ENCODE measurements around the gene DGKD.

DNA sequence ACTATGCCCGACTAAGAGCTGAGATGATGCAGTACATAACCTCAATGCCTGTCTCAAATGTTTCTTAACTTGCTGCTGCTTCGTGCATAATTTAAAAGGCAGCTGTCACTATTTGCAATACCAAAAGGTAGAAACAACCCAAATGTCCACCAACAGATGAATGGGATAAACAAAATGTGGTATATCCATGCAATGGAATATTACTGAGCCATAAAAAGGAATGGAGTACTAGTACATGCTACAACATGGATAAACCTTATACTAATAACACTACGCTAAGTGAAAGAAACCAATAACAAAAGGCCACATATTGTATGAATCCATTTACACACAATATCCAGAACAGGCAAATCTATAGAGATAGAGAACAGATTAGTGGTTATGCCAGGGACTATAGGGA, 13.0 kb upstream of the DGKD start:
- TF ChIP-seq SIX5 (IDR thresholded peaks at IDR 0.05; ENCODE audit: low read depth, low read length, severe bottlenecking) (no peak), USF2 (IDR thresholded peaks at IDR 0.05; ENCODE audit: borderline replicate concordance, low read depth, low read length) (no peak), EP300 (IDR thresholded peaks at IDR 0.05; ENCODE audit: borderline replicate concordance in 1 of 2, control insufficient read depth in 1 of 2, low read depth in 2 of 2, low read length in 2 of 2) (no peak), ZNF274 (IDR thresholded peaks at IDR 0.05; ENCODE audit: insufficient read depth, insufficient read length) (no peak), FOS (IDR thresholded peaks at IDR 0.05; ENCODE audit: borderline replicate concordance, extremely low read depth, insufficient read length) (no peak), EZH2 (IDR thresholded peaks at IDR 0.05; ENCODE audit: borderline replicate concordance, control insufficient read depth, low read depth, low read length) (no peak), POLR2A (IDR thresholded peaks at IDR 0.05; ENCODE audit: low read depth, low read length) (no peak)
- TF ChIP-seq, protein P1, sequence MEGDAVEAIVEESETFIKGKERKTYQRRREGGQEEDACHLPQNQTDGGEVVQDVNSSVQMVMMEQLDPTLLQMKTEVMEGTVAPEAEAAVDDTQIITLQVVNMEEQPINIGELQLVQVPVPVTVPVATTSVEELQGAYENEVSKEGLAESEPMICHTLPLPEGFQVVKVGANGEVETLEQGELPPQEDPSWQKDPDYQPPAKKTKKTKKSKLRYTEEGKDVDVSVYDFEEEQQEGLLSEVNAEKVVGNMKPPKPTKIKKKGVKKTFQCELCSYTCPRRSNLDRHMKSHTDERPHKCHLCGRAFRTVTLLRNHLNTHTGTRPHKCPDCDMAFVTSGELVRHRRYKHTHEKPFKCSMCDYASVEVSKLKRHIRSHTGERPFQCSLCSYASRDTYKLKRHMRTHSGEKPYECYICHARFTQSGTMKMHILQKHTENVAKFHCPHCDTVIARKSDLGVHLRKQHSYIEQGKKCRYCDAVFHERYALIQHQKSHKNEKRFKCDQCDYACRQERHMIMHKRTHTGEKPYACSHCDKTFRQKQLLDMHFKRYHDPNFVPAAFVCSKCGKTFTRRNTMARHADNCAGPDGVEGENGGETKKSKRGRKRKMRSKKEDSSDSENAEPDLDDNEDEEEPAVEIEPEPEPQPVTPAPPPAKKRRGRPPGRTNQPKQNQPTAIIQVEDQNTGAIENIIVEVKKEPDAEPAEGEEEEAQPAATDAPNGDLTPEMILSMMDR (IDR thresholded peaks at IDR 0.05 in 2 of 3, conservative IDR thresholded peaks at IDR 0.05 in 1 of 3; ENCODE audit: control insufficient read depth in 2 of 3, extremely low read depth in 1 of 3, insufficient read depth in 1 of 3, low read depth in 3 of 3, low read length in 3 of 3), result no peak
- TF ChIP-seq, protein P2, sequence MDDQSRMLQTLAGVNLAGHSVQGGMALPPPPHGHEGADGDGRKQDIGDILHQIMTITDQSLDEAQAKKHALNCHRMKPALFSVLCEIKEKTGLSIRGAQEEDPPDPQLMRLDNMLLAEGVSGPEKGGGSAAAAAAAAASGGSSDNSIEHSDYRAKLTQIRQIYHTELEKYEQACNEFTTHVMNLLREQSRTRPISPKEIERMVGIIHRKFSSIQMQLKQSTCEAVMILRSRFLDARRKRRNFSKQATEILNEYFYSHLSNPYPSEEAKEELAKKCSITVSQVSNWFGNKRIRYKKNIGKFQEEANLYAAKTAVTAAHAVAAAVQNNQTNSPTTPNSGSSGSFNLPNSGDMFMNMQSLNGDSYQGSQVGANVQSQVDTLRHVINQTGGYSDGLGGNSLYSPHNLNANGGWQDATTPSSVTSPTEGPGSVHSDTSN (IDR thresholded peaks at IDR 0.05; ENCODE audit: insufficient replicate concordance, low read depth, low read length), result no peak
- TF ChIP-seq, protein P3, sequence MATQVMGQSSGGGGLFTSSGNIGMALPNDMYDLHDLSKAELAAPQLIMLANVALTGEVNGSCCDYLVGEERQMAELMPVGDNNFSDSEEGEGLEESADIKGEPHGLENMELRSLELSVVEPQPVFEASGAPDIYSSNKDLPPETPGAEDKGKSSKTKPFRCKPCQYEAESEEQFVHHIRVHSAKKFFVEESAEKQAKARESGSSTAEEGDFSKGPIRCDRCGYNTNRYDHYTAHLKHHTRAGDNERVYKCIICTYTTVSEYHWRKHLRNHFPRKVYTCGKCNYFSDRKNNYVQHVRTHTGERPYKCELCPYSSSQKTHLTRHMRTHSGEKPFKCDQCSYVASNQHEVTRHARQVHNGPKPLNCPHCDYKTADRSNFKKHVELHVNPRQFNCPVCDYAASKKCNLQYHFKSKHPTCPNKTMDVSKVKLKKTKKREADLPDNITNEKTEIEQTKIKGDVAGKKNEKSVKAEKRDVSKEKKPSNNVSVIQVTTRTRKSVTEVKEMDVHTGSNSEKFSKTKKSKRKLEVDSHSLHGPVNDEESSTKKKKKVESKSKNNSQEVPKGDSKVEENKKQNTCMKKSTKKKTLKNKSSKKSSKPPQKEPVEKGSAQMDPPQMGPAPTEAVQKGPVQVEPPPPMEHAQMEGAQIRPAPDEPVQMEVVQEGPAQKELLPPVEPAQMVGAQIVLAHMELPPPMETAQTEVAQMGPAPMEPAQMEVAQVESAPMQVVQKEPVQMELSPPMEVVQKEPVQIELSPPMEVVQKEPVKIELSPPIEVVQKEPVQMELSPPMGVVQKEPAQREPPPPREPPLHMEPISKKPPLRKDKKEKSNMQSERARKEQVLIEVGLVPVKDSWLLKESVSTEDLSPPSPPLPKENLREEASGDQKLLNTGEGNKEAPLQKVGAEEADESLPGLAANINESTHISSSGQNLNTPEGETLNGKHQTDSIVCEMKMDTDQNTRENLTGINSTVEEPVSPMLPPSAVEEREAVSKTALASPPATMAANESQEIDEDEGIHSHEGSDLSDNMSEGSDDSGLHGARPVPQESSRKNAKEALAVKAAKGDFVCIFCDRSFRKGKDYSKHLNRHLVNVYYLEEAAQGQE (IDR thresholded peaks at IDR 0.05; ENCODE audit: low read depth, low read length), result no peak
- TF ChIP-seq, protein P4, sequence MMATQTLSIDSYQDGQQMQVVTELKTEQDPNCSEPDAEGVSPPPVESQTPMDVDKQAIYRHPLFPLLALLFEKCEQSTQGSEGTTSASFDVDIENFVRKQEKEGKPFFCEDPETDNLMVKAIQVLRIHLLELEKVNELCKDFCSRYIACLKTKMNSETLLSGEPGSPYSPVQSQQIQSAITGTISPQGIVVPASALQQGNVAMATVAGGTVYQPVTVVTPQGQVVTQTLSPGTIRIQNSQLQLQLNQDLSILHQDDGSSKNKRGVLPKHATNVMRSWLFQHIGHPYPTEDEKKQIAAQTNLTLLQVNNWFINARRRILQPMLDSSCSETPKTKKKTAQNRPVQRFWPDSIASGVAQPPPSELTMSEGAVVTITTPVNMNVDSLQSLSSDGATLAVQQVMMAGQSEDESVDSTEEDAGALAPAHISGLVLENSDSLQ (IDR thresholded peaks at IDR 0.05), result no peak
